Skeletal muscle satellite cell (primary cell): ENCODE results near the gene HOMER1. TPM values are rescaled to one million over a fixed set of nuclear protein-coding genes. Genes with fewer than 3 reads are reported as not detected.

Experiments used
- H3K27me3 ChIP-seq: 2 replicates; pipeline ENCODE4 v1.7.0; 2013; ENCODE audit warnings: low read length; ENCODE audit not compliant: control insufficient read depth, insufficient read depth
- H3K36me3 ChIP-seq: 2 replicates; pipeline ENCODE4 v1.7.0; 2013; ENCODE audit warnings: mild to moderate bottlenecking, control low read depth, low read length; ENCODE audit not compliant: insufficient read depth
- H3K4me1 ChIP-seq: 2 replicates; pipeline ENCODE4 v1.7.0; 2013; ENCODE audit warnings: low read length; ENCODE audit not compliant: control insufficient read depth, insufficient read depth
- H3K4me2 ChIP-seq: 2 replicates; pipeline ENCODE4 v1.7.0; 2013; ENCODE audit warnings: mild to moderate bottlenecking, low read length
- H3K4me3 ChIP-seq: 2 replicates; pipeline ENCODE4 v1.7.0; 2013; ENCODE audit warnings: low read length
- H3K9ac ChIP-seq: 2 replicates; pipeline ENCODE4 v1.7.0; 2013; ENCODE audit warnings: mild to moderate bottlenecking, low read depth, low read length, moderate library complexity
- H3K9me3 ChIP-seq: replicated peaks from 2 replicates; pipeline ENCODE4 v1.7.0; 2013; ENCODE audit warnings: mild to moderate bottlenecking, control low read depth, low read length
- total RNA-seq: library from RNA; depleted of rRNA; stranded (reverse); fragments of >200 nt; gene quantifications from 2 replicates; pipeline ENCODE4 v1.2.3, GENCODE V29; 2012; rRNA removed

The HOMER1 gene
- total RNA-seq: 8.5 and 9.9 TPM in 2 replicates

GRCh38 chr5:79513704-79514390 is at the start of gene HOMER1:
HOMER1 (minus strand) TSS chr5:79514134; CDS start chr5:79512774, 1,360 bp downstream.
- H3K9me3 ChIP-seq: no peaks in the 10 kb centered on the region
- no peaks in the 10 kb centered on the region for H3K36me3 ChIP-seq
- no peaks in the 10 kb centered on the region for H3K27me3 ChIP-seq
- H3K4me1 ChIP-seq: peaks cover 16% of the 10 kb centered on the region
- H3K4me3 ChIP-seq: peak within 1 kb of the TSS; percentile 83
- peak within 1 kb of the TSS; percentile 95 for H3K4me2 ChIP-seq
- peak within 1 kb of the TSS; percentile 98 for H3K9ac ChIP-seq

- no peaks in the 10 kb centered on the region for H3K36me3 ChIP-seq
- H3K4me3 ChIP-seq: no peak overlapping the region
- peaks cover 23% of the 10 kb centered on the region for H3K4me1 ChIP-seq
- H3K27me3 ChIP-seq: no peaks in the 10 kb centered on the region
- no peaks in the 10 kb centered on the region for H3K9me3 ChIP-seq
- no peak overlapping the region for H3K9ac ChIP-seq
- H3K4me2 ChIP-seq: no peak overlapping the region
These were observed 49.3 kb upstream of the HOMER1 start for GRCh38 chr5:79563247-79563590.

- Histone ChIP-seq H3K4me3 (no peak overlapping the region), H3K9me3 (no peaks in the 10 kb centered on the region), H3K36me3 (no peaks in the 10 kb centered on the region), H3K9ac (no peak overlapping the region), H3K4me1 (peaks cover 23% of the 10 kb centered on the region), H3K27me3 (no peaks in the 10 kb centered on the region), H3K4me2 (peak overlapping the region; percentile 44)
These were observed 48.7 kb upstream of the HOMER1 start for GRCh38 chr5:79562351-79563246.

- H3K27me3 ChIP-seq: no peaks in the 10 kb centered on the region
- H3K4me1 ChIP-seq: peaks cover 23% of the 10 kb centered on the region
- no peaks in the 10 kb centered on the region for H3K9me3 ChIP-seq
- no peak overlapping the region for H3K9ac ChIP-seq
- H3K36me3 ChIP-seq: no peaks in the 10 kb centered on the region
- H3K4me2 ChIP-seq: no peak overlapping the region
- H3K4me3 ChIP-seq: no peak overlapping the region
These were observed 47.6 kb upstream of the HOMER1 start for GRCh38 chr5:79561525-79561893.

GRCh38 chr5:79560771-79561524 is 47.0 kb upstream of the HOMER1 start:
- Histone ChIP-seq H3K9ac (no peak overlapping the region), H3K4me3 (no peak overlapping the region), H3K4me1 (peaks cover 23% of the 10 kb centered on the region), H3K4me2 (no peak overlapping the region), H3K9me3 (no peaks in the 10 kb centered on the region), H3K27me3 (no peaks in the 10 kb centered on the region), H3K36me3 (no peaks in the 10 kb centered on the region)

GRCh38 chr5:79555418-79555817 is 41.5 kb upstream of the HOMER1 start:
- no peaks in the 10 kb centered on the region for H3K36me3 ChIP-seq
- H3K4me3 ChIP-seq: no peak overlapping the region
- H3K9me3 ChIP-seq: no peaks in the 10 kb centered on the region
- no peak overlapping the region for H3K4me2 ChIP-seq
- no peak overlapping the region for H3K9ac ChIP-seq
- H3K27me3 ChIP-seq: peaks cover 2% of the 10 kb centered on the region
- H3K4me1 ChIP-seq: peaks cover 1% of the 10 kb centered on the region

- no peak overlapping the region for H3K4me3 ChIP-seq
- no peaks in the 10 kb centered on the region for H3K9me3 ChIP-seq
- H3K4me2 ChIP-seq: no peak overlapping the region
- H3K27me3 ChIP-seq: peaks cover 2% of the 10 kb centered on the region
- no peak overlapping the region for H3K9ac ChIP-seq
- no peaks in the 10 kb centered on the region for H3K4me1 ChIP-seq
- no peaks in the 10 kb centered on the region for H3K36me3 ChIP-seq
These were observed 39.0 kb upstream of the HOMER1 start for GRCh38 chr5:79552984-79553383.

- Histone ChIP-seq H3K36me3 (no peaks in the 10 kb centered on the region), H3K9me3 (no peaks in the 10 kb centered on the region), H3K27me3 (no peaks in the 10 kb centered on the region), H3K4me1 (no peaks in the 10 kb centered on the region), H3K9ac (no peak overlapping the region), H3K4me3 (no peak overlapping the region), H3K4me2 (no peak overlapping the region)
These were observed 34.0 kb upstream of the HOMER1 start for GRCh38 chr5:79547982-79548381.

GRCh38 chr5:79547429-79547822 is 33.5 kb upstream of the HOMER1 start:
- no peaks in the 10 kb centered on the region for H3K9me3 ChIP-seq
- no peaks in the 10 kb centered on the region for H3K36me3 ChIP-seq
- H3K4me1 ChIP-seq: no peaks in the 10 kb centered on the region
- no peak overlapping the region for H3K9ac ChIP-seq
- H3K4me3 ChIP-seq: no peak overlapping the region
- H3K4me2 ChIP-seq: no peak overlapping the region
- no peaks in the 10 kb centered on the region for H3K27me3 ChIP-seq

- Histone ChIP-seq H3K9ac (no peak overlapping the region), H3K9me3 (no peaks in the 10 kb centered on the region), H3K36me3 (no peaks in the 10 kb centered on the region), H3K4me1 (no peaks in the 10 kb centered on the region), H3K27me3 (no peaks in the 10 kb centered on the region), H3K4me2 (no peak overlapping the region), H3K4me3 (no peak overlapping the region)
These were observed 33.0 kb upstream of the HOMER1 start for GRCh38 chr5:79546782-79547428.

GRCh38 chr5:79544131-79544530 is 30.2 kb upstream of the HOMER1 start:
- H3K27me3 ChIP-seq: no peaks in the 10 kb centered on the region
- no peak overlapping the region for H3K4me3 ChIP-seq
- no peak overlapping the region for H3K4me2 ChIP-seq
- H3K36me3 ChIP-seq: no peaks in the 10 kb centered on the region
- no peaks in the 10 kb centered on the region for H3K9me3 ChIP-seq
- H3K4me1 ChIP-seq: no peaks in the 10 kb centered on the region
- H3K9ac ChIP-seq: no peak overlapping the region
